Transverse colon (tissue), 4 donors: ENCODE measurements around the gene POU2F2.

Source experiments
- EP300 ChIP-seq: sonication (generic); formaldehyde crosslinking; IDR thresholded peaks from one replicate; pipeline ENCODE4 v1.6.1; 2017; ENCODE audit warnings: antibody characterized with exemption, low read depth
- POLR2A ChIP-seq: fragments of 450-650 bp; IDR thresholded peaks from one replicate; pipeline ENCODE4 v1.6.1; 2016; ENCODE audit warnings: antibody characterized with exemption, mild to moderate bottlenecking, moderate library complexity
- POLR2AphosphoS5 ChIP-seq, 3 donors: sonication (generic); formaldehyde crosslinking; IDR thresholded peaks; one replicate each; pipeline ENCODE4 v1.6.1; 2016; ENCODE audit warnings: antibody characterized with exemption in 3 of 3
- TF ChIP-seq, protein P1 (sequence below), 5 experiments: fragments of 200-600 bp in 3 of 5; fragments of 450-650 bp in 2 of 5; sonication (generic) in 3 of 5; IDR thresholded peaks; 1 replicate in 2 of 5; 2 replicates in 3 of 5; pipeline ENCODE4 v1.5.1; 2016 to 2017; ENCODE audit warnings: antibody characterized with exemption in 5 of 5, inconsistent platforms in 3 of 5, mild to moderate bottlenecking in 2 of 5, moderate library complexity in 1 of 5

DNA sequence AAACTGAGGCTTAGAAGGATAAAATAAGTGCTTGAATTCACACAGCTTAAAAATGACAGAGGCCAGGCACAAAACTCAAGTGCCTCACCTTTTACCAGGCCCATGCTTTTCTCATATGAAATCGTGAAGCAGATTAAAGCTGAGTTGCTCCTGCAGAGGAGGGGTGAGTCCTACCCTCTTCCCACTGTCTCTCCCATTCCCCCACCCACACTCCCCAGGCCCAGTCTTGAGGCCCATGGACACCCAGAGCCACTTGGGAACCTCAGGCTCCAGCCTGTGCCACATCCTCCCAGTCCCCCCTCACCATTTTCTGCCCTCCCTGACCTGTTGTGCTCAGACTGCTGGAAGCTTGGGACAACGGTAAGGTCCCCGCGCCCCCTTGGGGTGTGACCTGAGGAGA is 38.7 kb downstream of the POU2F2 start:
- TF ChIP-seq POLR2A, result no peak
- no peak for TF ChIP-seq EP300
- TF ChIP-seq, protein P1, sequence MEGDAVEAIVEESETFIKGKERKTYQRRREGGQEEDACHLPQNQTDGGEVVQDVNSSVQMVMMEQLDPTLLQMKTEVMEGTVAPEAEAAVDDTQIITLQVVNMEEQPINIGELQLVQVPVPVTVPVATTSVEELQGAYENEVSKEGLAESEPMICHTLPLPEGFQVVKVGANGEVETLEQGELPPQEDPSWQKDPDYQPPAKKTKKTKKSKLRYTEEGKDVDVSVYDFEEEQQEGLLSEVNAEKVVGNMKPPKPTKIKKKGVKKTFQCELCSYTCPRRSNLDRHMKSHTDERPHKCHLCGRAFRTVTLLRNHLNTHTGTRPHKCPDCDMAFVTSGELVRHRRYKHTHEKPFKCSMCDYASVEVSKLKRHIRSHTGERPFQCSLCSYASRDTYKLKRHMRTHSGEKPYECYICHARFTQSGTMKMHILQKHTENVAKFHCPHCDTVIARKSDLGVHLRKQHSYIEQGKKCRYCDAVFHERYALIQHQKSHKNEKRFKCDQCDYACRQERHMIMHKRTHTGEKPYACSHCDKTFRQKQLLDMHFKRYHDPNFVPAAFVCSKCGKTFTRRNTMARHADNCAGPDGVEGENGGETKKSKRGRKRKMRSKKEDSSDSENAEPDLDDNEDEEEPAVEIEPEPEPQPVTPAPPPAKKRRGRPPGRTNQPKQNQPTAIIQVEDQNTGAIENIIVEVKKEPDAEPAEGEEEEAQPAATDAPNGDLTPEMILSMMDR (IDR thresholded peaks at IDR 0.05), result no peak
- no peak for TF ChIP-seq POLR2AphosphoS5 (IDR thresholded peaks at IDR 0.05)
